IPS-15b (cell line): Measurements from ENCODE around the gene SERINC5.
"Not testable (repeated sequence)": the region's sequence is repeated elsewhere in the genome, so short reads cannot be mapped to it uniquely, and the experiment has no call there.

Experiments used
- H3K27me3 ChIP-seq: one replicate; pipeline ENCODE4 v1.6.1; 2013; ENCODE audit warnings: low read length; ENCODE audit not compliant: control insufficient read depth, insufficient read depth
- H3K36me3 ChIP-seq: one replicate; pipeline ENCODE4 v1.6.1; 2013; ENCODE audit warnings: low read length; ENCODE audit not compliant: control insufficient read depth, insufficient read depth
- H3K4me1 ChIP-seq: one replicate; pipeline ENCODE4 v1.6.1; 2013; ENCODE audit warnings: mild to moderate bottlenecking, low read length; ENCODE audit not compliant: control insufficient read depth, insufficient read depth
- H3K4me3 ChIP-seq: one replicate; pipeline ENCODE4 v1.5.1; 2013; ENCODE audit warnings: low read depth, low read length
- H3K9ac ChIP-seq: one replicate; pipeline ENCODE4 v1.6.1; 2013; ENCODE audit warnings: low read depth, mild to moderate bottlenecking, low read length
- H3K9me3 ChIP-seq: one replicate; pipeline ENCODE4 v1.6.1; 2013; ENCODE audit warnings: mild to moderate bottlenecking, low read length; ENCODE audit not compliant: control insufficient read depth, insufficient read depth

Gene SERINC5

GRCh38 chr5:80282054-80282453 lies 26.2 kb upstream of the SERINC5 start:
- no peak overlapping the region for H3K4me3 ChIP-seq
- no peaks in the 10 kb centered on the region for H3K9me3 ChIP-seq
- H3K36me3 ChIP-seq: no peaks in the 10 kb centered on the region
- H3K27me3 ChIP-seq: no peaks in the 10 kb centered on the region
- no peak overlapping the region for H3K9ac ChIP-seq
- no peaks in the 10 kb centered on the region for H3K4me1 ChIP-seq

GRCh38 chr5:80277191-80277590 lies 21.3 kb upstream of the SERINC5 start:
- Histone ChIP-seq H3K4me3 (no peak overlapping the region), H3K27me3 (no peaks in the 10 kb centered on the region), H3K9ac (no peak overlapping the region), H3K4me1 (no peaks in the 10 kb centered on the region), H3K36me3 (no peaks in the 10 kb centered on the region), H3K9me3 (no peaks in the 10 kb centered on the region)

- Histone ChIP-seq H3K9me3 (no peaks in the 10 kb centered on the region), H3K4me1 (no peaks in the 10 kb centered on the region), H3K9ac (no peak overlapping the region), H3K27me3 (no peaks in the 10 kb centered on the region), H3K36me3 (no peaks in the 10 kb centered on the region), H3K4me3 (no peak overlapping the region)
Observed at GRCh38 chr5:80276186-80276585, 20.3 kb upstream of the SERINC5 start.

- H3K36me3 ChIP-seq: no peaks in the 10 kb centered on the region
- H3K27me3 ChIP-seq: no peaks in the 10 kb centered on the region
- no peak overlapping the region for H3K9ac ChIP-seq
- H3K4me1 ChIP-seq: no peaks in the 10 kb centered on the region
- no peak overlapping the region for H3K4me3 ChIP-seq
- no peaks in the 10 kb centered on the region for H3K9me3 ChIP-seq
Observed at GRCh38 chr5:80275347-80275746, 19.5 kb upstream of the SERINC5 start.

- H3K4me3 ChIP-seq, H3K9me3 ChIP-seq, H3K4me1 ChIP-seq, H3K27me3 ChIP-seq, H3K36me3 ChIP-seq, H3K9ac ChIP-seq: not testable (repeated sequence)
Observed at GRCh38 chr5:80270543-80270942, 14.7 kb upstream of the SERINC5 start.

GRCh38 chr5:80269991-80270438 lies 14.2 kb upstream of the SERINC5 start:
- H3K9ac ChIP-seq: no peak overlapping the region
- no peak overlapping the region for H3K4me3 ChIP-seq
- H3K36me3 ChIP-seq: no peaks in the 10 kb centered on the region
- no peaks in the 10 kb centered on the region for H3K27me3 ChIP-seq
- no peaks in the 10 kb centered on the region for H3K9me3 ChIP-seq
- no peaks in the 10 kb centered on the region for H3K4me1 ChIP-seq

- no peaks in the 10 kb centered on the region for H3K36me3 ChIP-seq
- H3K9ac ChIP-seq: no peak overlapping the region
- no peaks in the 10 kb centered on the region for H3K9me3 ChIP-seq
- H3K4me3 ChIP-seq: no peak overlapping the region
- no peaks in the 10 kb centered on the region for H3K27me3 ChIP-seq
- no peaks in the 10 kb centered on the region for H3K4me1 ChIP-seq
Observed at GRCh38 chr5:80268916-80269315, 13.1 kb upstream of the SERINC5 start.

GRCh38 chr5:80266566-80266965 lies 10.7 kb upstream of the SERINC5 start:
- Histone ChIP-seq H3K9me3 (no peaks in the 10 kb centered on the region), H3K4me1 (no peaks in the 10 kb centered on the region), H3K36me3 (no peaks in the 10 kb centered on the region), H3K4me3 (no peak overlapping the region), H3K9ac (no peak overlapping the region), H3K27me3 (no peaks in the 10 kb centered on the region)

GRCh38 chr5:80260461-80260860 lies 4.6 kb upstream of the SERINC5 start:
- Histone ChIP-seq H3K27me3 (no peaks in the 10 kb centered on the region), H3K9ac (no peak overlapping the region), H3K4me1 (no peaks in the 10 kb centered on the region), H3K9me3 (no peaks in the 10 kb centered on the region), H3K4me3 (no peak overlapping the region), H3K36me3 (peaks cover 3% of the 10 kb centered on the region)

GRCh38 chr5:80259511-80260203 lies 3.8 kb upstream of the SERINC5 start:
- Histone ChIP-seq H3K4me3 (no peak overlapping the region), H3K27me3 (no peaks in the 10 kb centered on the region), H3K36me3 (peaks cover 3% of the 10 kb centered on the region)

GRCh38 chr5:80255431-80255810 lies 427 bp downstream of the SERINC5 start:
- H3K27me3 ChIP-seq: no peaks in the 10 kb centered on the region
- H3K9me3 ChIP-seq: no peaks in the 10 kb centered on the region
- peaks cover 24% of the 10 kb centered on the region for H3K4me1 ChIP-seq
- H3K36me3 ChIP-seq: peaks cover 6% of the 10 kb centered on the region
- peak overlapping the region; percentile 89 for H3K4me3 ChIP-seq
- peak overlapping the region; percentile 87 for H3K9ac ChIP-seq

More at GRCh38 chr5:80259511-80260203, 3.8 kb upstream of the SERINC5 start:
- H3K9me3 ChIP-seq: no peaks in the 10 kb centered on the region
- no peak overlapping the region for H3K9ac ChIP-seq
- no peaks in the 10 kb centered on the region for H3K4me1 ChIP-seq

GRCh38 chr5:80254767-80255430 lies 949 bp downstream of the SERINC5 start:
- Histone ChIP-seq H3K9me3 (no peaks in the 10 kb centered on the region), H3K27me3 (no peaks in the 10 kb centered on the region), H3K36me3 (peaks cover 6% of the 10 kb centered on the region), H3K4me1 (peaks cover 28% of the 10 kb centered on the region), H3K4me3 (peak overlapping the region; percentile 89), H3K9ac (peak overlapping the region; percentile 87)
